H1 (cell line): Measurements from ENCODE around the gene TXNIP. TPM values are rescaled to one million over a fixed set of nuclear protein-coding genes. Genes with fewer than 3 reads are reported as not detected.

Experiments used
- CTCF ChIA-PET: fragments of 300-600 bp; sonication (Branson Sonifier 250); formaldehyde crosslinking; loops from one replicate; lab custom pipeline; 2021; ENCODE audit not compliant: partially characterized antibody; lab: Charles Lee
- POLR2A ChIA-PET: fragments of 300-600 bp; sonication (Branson Sonifier 250); formaldehyde crosslinking; loops from one replicate; lab custom pipeline; 2021; ENCODE audit warnings: inconsistent platforms; ENCODE audit not compliant: partially characterized antibody; lab: Charles Lee
- DNase-seq, 2 experiments: peaks; one replicate each; pipeline versions ENCODE4 v3.0.0 to v3.0.0-alpha.2; 2010 to 2022; ENCODE audit warnings: low spot score in 2 of 2, low read depth in 1 of 2, mixed read lengths in 1 of 2
- FAIRE-seq: peaks from 2 replicates; lab custom pipeline; 2011; peaks lifted over from hg19 to GRCh38; lab: Jason Lieb, UNC
- H2AFZ ChIP-seq: 2 replicates; pipeline ENCODE4 v1.8.1; 2012; ENCODE audit warnings: low read length, inconsistent platforms
- H2AK5ac ChIP-seq: 2 replicates; pipeline ENCODE4 v1.6.1; 2013; ENCODE audit warnings: low read depth, low read length
- H2BK120ac ChIP-seq: replicated peaks from 2 replicates; pipeline ENCODE3; 2013; ENCODE audit warnings: low read depth, low read length, inconsistent platforms
- H2BK12ac ChIP-seq: 2 replicates; pipeline ENCODE4 v1.6.1; 2013; ENCODE audit warnings: low read depth, low read length
- H2BK15ac ChIP-seq: 2 replicates; pipeline ENCODE4 v1.6.1; 2013; ENCODE audit warnings: low read length
- H2BK20ac ChIP-seq: 2 replicates; pipeline ENCODE4 v1.6.1; 2013; ENCODE audit warnings: low read length
- H2BK5ac ChIP-seq: 2 replicates; pipeline ENCODE4 v1.6.1; 2013; ENCODE audit warnings: low read depth, low read length
- H3K14ac ChIP-seq: 2 replicates; pipeline ENCODE4 v1.6.1; 2013; ENCODE audit warnings: inconsistent platforms; ENCODE audit not compliant: insufficient read length
- H3K18ac ChIP-seq: 2 replicates; pipeline ENCODE4 v1.6.1; 2013; ENCODE audit warnings: low read length; ENCODE audit errors: extremely low read depth
- H3K23ac ChIP-seq: 2 replicates; pipeline ENCODE4 v1.6.1; 2013; ENCODE audit warnings: inconsistent platforms; ENCODE audit not compliant: insufficient read length
- H3K23me2 ChIP-seq: 2 replicates; pipeline ENCODE4 v1.6.1; 2013; ENCODE audit warnings: low read depth, low read length
- H3K27ac ChIP-seq: 2 replicates; pipeline ENCODE4 v1.6.1; 2011; ENCODE audit warnings: low read depth, low read length, inconsistent platforms
- H3K27me3 ChIP-seq, 4 experiments: replicated peaks in 1 of 4; 1 replicate in 1 of 4; 2 replicates in 3 of 4; pipeline versions ENCODE4 v1.6.1 to v1.8.1; 2011 to 2013; ENCODE audit warnings: low read length in 3 of 4, mild to moderate bottlenecking in 3 of 4, inconsistent platforms in 2 of 4, mixed read lengths in 2 of 4, moderate library complexity in 1 of 4; ENCODE audit not compliant: control insufficient read depth in 3 of 4, insufficient read depth in 3 of 4; ENCODE audit errors: extremely low read depth in 1 of 4
- H3K36me3 ChIP-seq, 4 experiments: 2 replicates each; pipeline versions ENCODE4 v1.6.1 to v1.8.1; 2011 to 2013; ENCODE audit warnings: mild to moderate bottlenecking in 4 of 4, low read length in 3 of 4, moderate library complexity in 2 of 4, control low read depth in 1 of 4, inconsistent platforms in 1 of 4; ENCODE audit not compliant: insufficient read depth in 4 of 4, control insufficient read depth in 2 of 4
- H3K4ac ChIP-seq: replicated peaks from 2 replicates; pipeline ENCODE3; 2013; ENCODE audit warnings: low read length, low read depth, mixed read lengths, inconsistent platforms; ENCODE audit not compliant: insufficient read length
- H3K4me1 ChIP-seq, 4 experiments: replicated peaks in 1 of 4; 1 replicate in 1 of 4; 2 replicates in 3 of 4; pipeline versions ENCODE4 v1.6.1 to v1.8.1; 2011 to 2013; ENCODE audit warnings: low read length in 3 of 4, inconsistent platforms in 2 of 4, mixed read lengths in 1 of 4; ENCODE audit not compliant: insufficient read depth in 4 of 4, control insufficient read depth in 3 of 4
- H3K4me2 ChIP-seq, 2 experiments: 2 replicates each; pipeline versions ENCODE4 v1.6.1 to v1.8.1; 2011 to 2013; ENCODE audit warnings: low read depth in 2 of 2, low read length in 2 of 2, control low read depth in 1 of 2, inconsistent platforms in 1 of 2, mild to moderate bottlenecking in 1 of 2; ENCODE audit not compliant: insufficient read depth in 1 of 2
- H3K4me3 ChIP-seq, 4 experiments: fragments of 200-600, 300-600 bp in 1 of 4; sonication (generic), shearing (Covaris generic), sonication (Bioruptor Twin) in 1 of 4; 2 replicates each; pipeline versions ENCODE4 v1.5.1 to v1.8.1; 2011 to 2016; ENCODE audit warnings: low read length in 4 of 4, low read depth in 3 of 4, control low read depth in 2 of 4, inconsistent platforms in 2 of 4, mild to moderate bottlenecking in 2 of 4, mixed read lengths in 1 of 4, moderate library complexity in 1 of 4; ENCODE audit not compliant: insufficient read depth in 2 of 4; ENCODE audit errors: extremely low read depth in 1 of 4
- H3K56ac ChIP-seq: replicated peaks from 2 replicates; pipeline ENCODE3; 2013; ENCODE audit warnings: low read depth, mild to moderate bottlenecking, mixed read lengths, low read length, inconsistent platforms; ENCODE audit not compliant: insufficient read length
- H3K79me1 ChIP-seq: 2 replicates; pipeline ENCODE4 v1.6.1; 2013; ENCODE audit warnings: low read depth, low read length, control low read depth
- H3K79me2 ChIP-seq, 2 experiments: 2 replicates each; pipeline versions ENCODE4 v1.6.1 to v1.8.1; 2012 to 2013; ENCODE audit warnings: low read length in 2 of 2, mild to moderate bottlenecking in 2 of 2, inconsistent platforms in 1 of 2; ENCODE audit not compliant: insufficient read depth in 2 of 2, control insufficient read depth in 1 of 2
- H3K9ac ChIP-seq, 4 experiments: replicated peaks in 1 of 4; 1 replicate in 1 of 4; 2 replicates in 3 of 4; pipeline versions ENCODE4 v1.6.1 to v1.8.1; 2011 to 2013; ENCODE audit warnings: low read depth in 3 of 4, low read length in 3 of 4, control low read depth in 2 of 4, mild to moderate bottlenecking in 2 of 4, moderate library complexity in 2 of 4, inconsistent platforms in 1 of 4; ENCODE audit errors: extremely low read depth in 1 of 4
- H3K9me3 ChIP-seq, 2 experiments: 2 replicates each; pipeline versions ENCODE4 v1.6.1 to v1.8.1; 2012 to 2013; ENCODE audit warnings: mild to moderate bottlenecking in 2 of 2, moderate library complexity in 2 of 2, control low read depth in 1 of 2, inconsistent platforms in 1 of 2, low read depth in 1 of 2, low read length in 1 of 2, mixed read lengths in 1 of 2; ENCODE audit not compliant: insufficient read depth in 2 of 2
- H4K20me1 ChIP-seq, 2 experiments: replicated peaks in 1 of 2; 2 replicates each; pipeline versions ENCODE3 to v1.8.1; 2011 to 2013; ENCODE audit warnings: inconsistent platforms in 2 of 2, low read length in 2 of 2, mild to moderate bottlenecking in 1 of 2; ENCODE audit not compliant: insufficient read depth in 2 of 2, control insufficient read depth in 1 of 2
- H4K5ac ChIP-seq: 2 replicates; pipeline ENCODE4 v1.6.1; 2013; ENCODE audit warnings: low read length, low read depth, mixed read lengths, inconsistent platforms; ENCODE audit not compliant: insufficient read length
- H4K8ac ChIP-seq: 2 replicates; pipeline ENCODE4 v1.8.0; 2013; ENCODE audit warnings: mild to moderate bottlenecking, moderate library complexity, low read length, inconsistent platforms; ENCODE audit not compliant: insufficient read depth; ENCODE audit errors: extremely low read depth
- H4K91ac ChIP-seq: replicated peaks from 2 replicates; pipeline ENCODE3; 2013; ENCODE audit warnings: low read length, mixed read lengths, inconsistent platforms; ENCODE audit not compliant: insufficient read length
- CEBPB ChIP-seq: IDR thresholded peaks from 2 replicates; pipeline ENCODE4 v1.6.1; 2012; ENCODE audit warnings: low read depth, low read length
- CHD2 ChIP-seq: IDR thresholded peaks from 2 replicates; pipeline ENCODE4 v1.6.1; 2012; ENCODE audit warnings: low read length, improper control_type of control experiment
- SRF ChIP-seq: IDR thresholded peaks from 2 replicates; pipeline ENCODE4 v1.6.1; 2011; ENCODE audit warnings: mild to moderate bottlenecking, low read depth, low read length, moderate library complexity
- TEAD4 ChIP-seq: IDR thresholded peaks from 2 replicates; pipeline ENCODE4 v1.6.1; 2012; ENCODE audit warnings: low read depth, low read length, inconsistent platforms, mixed read lengths
- USF2 ChIP-seq: IDR thresholded peaks from 2 replicates; pipeline ENCODE4 v1.6.1; 2011; ENCODE audit warnings: low read length, improper control_type of control experiment
- WGBS, 2 experiments: shearing (Covaris generic) in 1 of 2; methylation state at CpG; one replicate each; pipeline versions ENCODE4 v1.1.6 to v1.1.7; 2013 to 2015; ENCODE audit warnings: low lambda C conversion rate in 2 of 2, mixed read lengths in 2 of 2, inconsistent platforms in 1 of 2, low coverage in 1 of 2, missing lambda C conversion rate in 1 of 2; ENCODE audit not compliant: insufficient replicate concordance in 2 of 2, insufficient coverage in 1 of 2, insufficient read length in 1 of 2; ENCODE audit errors: extremely low coverage in 1 of 2, missing lambda C conversion rate in 1 of 2; 5-methylcytosine and 5-hydroxymethylcytosine counted together
- polyA plus RNA-seq, 7 experiments: library from polyadenylated mRNA; depleted of rRNA in 3 of 7; stranded (reverse) in 5 of 7; unstranded in 2 of 7; fragments of >200 nt in 5 of 7; fragments of 200-250 nt in 2 of 7; gene quantifications; 1 replicate in 5 of 7; 2 replicates in 1 of 7; 4 replicates in 1 of 7; pipeline versions ENCODE4 v1.2.1 to v1.2.3, GENCODE V29; 2011 to 2013; ENCODE audit warnings: missing spikeins in 2 of 7, mixed read lengths in 2 of 7
- total RNA-seq: library from RNA; stranded (reverse); fragmentation: NEBNext Ultra II Directional; extraction: Animal tissue kit (Norgen Biotek cat#: 25700); gene quantifications from 2 replicates; pipeline ENCODE4 v1.2.1, GENCODE V29; 2021

The TXNIP gene
- total and polyA plus RNA-seq, 2 of the 8 experiments (the other 6 are each of a cell fraction or from before 2014, with no cell fraction given): 12.3 to 56.8 TPM

- peak overlapping the region; percentile 89 for H2AFZ ChIP-seq
- no peaks in the 10 kb centered on the region for H3K79me1 ChIP-seq
- H3K4me2 ChIP-seq: no peak overlapping the region
- H2BK5ac ChIP-seq: no peak overlapping the region
- no peaks in the 10 kb centered on the region for H3K9me3 ChIP-seq
- no peak overlapping the region for H3K23ac ChIP-seq
- no peak overlapping the region for H4K5ac ChIP-seq
- peaks cover 0 to 6% (median 3%) of the 10 kb centered on the region in 4 experiments; a peak in 6 of 7 replicates for H3K4me1 ChIP-seq
- no peak overlapping the region for H4K91ac ChIP-seq
- TF ChIP-seq CHD2: no peak
- peak; percentile 54; the same call in 1 of the 2 replicates for TF ChIP-seq SRF
- TF ChIP-seq CEBPB: peak; percentile 16; the same call in 1 of the 2 replicates
- TF ChIP-seq TEAD4: no peak
- no peak for TF ChIP-seq USF2
- H3K27ac ChIP-seq: no peak overlapping the region
- H3K36me3 ChIP-seq: no peaks in the 10 kb centered on the region
- H4K8ac ChIP-seq: no peak overlapping the region
- no peak overlapping the region for H3K14ac ChIP-seq
- POLR2A ChIA-PET: interaction anchor here (0.6 to 13.7 kb wide), 3 partner anchors 7 to 59 kb away, joined by 3 to 218 read pairs (median 6); partner anchors contain the start of genes RBM8A and TXNIP
- FAIRE-seq (no peak), DNase-seq (no peak)
- H2AK5ac ChIP-seq: no peak overlapping the region
- H2BK120ac ChIP-seq: no peak overlapping the region
- H3K4ac ChIP-seq: no peak overlapping the region
- no peak overlapping the region for H3K4me3 ChIP-seq
- no peaks in the 10 kb centered on the region for H3K79me2 ChIP-seq
- H4K20me1 ChIP-seq: no peaks in the 10 kb centered on the region
- WGBS, 2 experiments: 86% methylated on average over 15 of the region's 15 CpGs; no CpG with 5 or more reads in 1 of the 2 experiments
- no peak overlapping the region for H2BK20ac ChIP-seq
- CTCF ChIA-PET: interaction anchor here (0.7 to 12.6 kb wide), 5 partner anchors 7 to 102 kb away, joined by 3 to 93 read pairs (median 5); no protein-coding TSS in a partner anchor
- H3K18ac ChIP-seq: no peak overlapping the region
- no peak overlapping the region for H3K9ac ChIP-seq
- no peaks in the 10 kb centered on the region for H3K27me3 ChIP-seq
- no peak overlapping the region for H2BK15ac ChIP-seq
- H3K56ac ChIP-seq: no peak overlapping the region
- H3K23me2 ChIP-seq: no peaks in the 10 kb centered on the region
- H2BK12ac ChIP-seq: 0 out of 2 replicates have a peak overlapping the region, but pooled peaks have one; percentile 72
Measured at GRCh38 chr1:145985502-145986439, 10.6 kb downstream of the TXNIP start.
